Effector memory CD4-positive, alpha-beta T cell (primary cell): ENCODE data around the gene GALNT2.

ENCODE experiments used
- DNase-seq, 3 donors: peaks; one replicate each; pipeline ENCODE4 v3.0.0-alpha.2; 2020
- H3K27ac ChIP-seq: 2 replicates; pipeline ENCODE4 v1.7.0; 2013; ENCODE audit warnings: mild to moderate bottlenecking, low read length, moderate library complexity; ENCODE audit not compliant: insufficient read depth, poor library complexity, severe bottlenecking
- H3K27me3 ChIP-seq: replicated peaks from 2 replicates; pipeline ENCODE4 v1.7.0; 2013; ENCODE audit warnings: mild to moderate bottlenecking, low read length; ENCODE audit not compliant: insufficient read depth, control insufficient read depth, poor library complexity, severe bottlenecking
- H3K36me3 ChIP-seq: 2 replicates; pipeline ENCODE4 v1.7.0; 2013; ENCODE audit warnings: mild to moderate bottlenecking, low read length, moderate library complexity; ENCODE audit not compliant: control insufficient read depth, insufficient read depth
- H3K4me1 ChIP-seq: 2 replicates; pipeline ENCODE4 v1.7.0; 2013; ENCODE audit warnings: low read length, mild to moderate bottlenecking; ENCODE audit not compliant: control insufficient read depth, insufficient read depth, poor library complexity, severe bottlenecking
- H3K4me3 ChIP-seq: 2 replicates; pipeline ENCODE4 v1.7.0; 2013; ENCODE audit warnings: low read length, low read depth, mild to moderate bottlenecking; ENCODE audit not compliant: insufficient read depth, poor library complexity, severe bottlenecking
- H3K9me3 ChIP-seq: 2 replicates; pipeline ENCODE4 v1.7.0; 2013; ENCODE audit warnings: mild to moderate bottlenecking, low read length, moderate library complexity; ENCODE audit not compliant: control insufficient read depth

The GALNT2 gene

GRCh38 chr1:230279583-230279945 is 212.5 kb downstream of the GALNT2 start:
- H3K9me3 ChIP-seq, result no peaks in the 10 kb centered on the region
- no peaks in the 10 kb centered on the region for H3K4me1 ChIP-seq
- no peak overlapping the region for H3K27ac ChIP-seq
- no peak for DNase-seq
- H3K4me3 ChIP-seq, result no peak overlapping the region
- peaks cover 7% of the 10 kb centered on the region for H3K36me3 ChIP-seq
- no peaks in the 10 kb centered on the region for H3K27me3 ChIP-seq

DNA sequence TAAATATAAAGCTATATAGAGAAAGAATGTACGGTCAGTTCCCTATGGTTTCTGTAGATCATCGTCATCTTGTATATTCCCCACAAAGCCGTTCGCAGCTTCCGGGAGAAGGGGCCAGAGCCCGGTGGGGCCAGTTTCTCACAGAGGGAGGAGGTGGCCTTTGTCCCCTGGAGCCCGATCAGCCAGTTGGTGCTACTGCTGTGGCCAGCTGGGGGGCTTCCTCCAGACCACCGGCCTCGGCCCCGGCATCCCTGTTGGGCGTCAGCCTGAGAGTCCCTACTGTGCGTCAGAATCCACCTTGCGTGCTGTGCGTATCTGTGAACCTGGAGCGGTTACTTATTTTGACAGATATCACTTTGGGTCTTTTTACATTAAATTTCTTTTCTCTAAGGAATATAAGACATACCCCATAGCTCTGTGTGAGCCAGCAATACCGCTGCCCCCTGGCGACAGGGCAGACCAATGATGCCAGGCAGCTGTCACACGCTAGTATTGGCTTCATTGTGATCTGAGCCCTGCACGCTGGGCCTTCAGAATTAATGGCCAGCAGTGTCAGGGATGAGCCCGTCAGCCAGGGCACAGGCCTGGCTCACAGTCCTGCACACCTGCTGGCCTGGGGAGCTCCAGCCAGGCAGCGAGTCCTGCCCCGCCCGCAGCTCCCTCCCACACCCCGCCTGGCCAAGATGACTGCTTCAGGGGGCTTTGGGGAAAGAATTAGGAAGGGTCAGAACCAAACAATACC is 213.2 kb downstream of the GALNT2 start:
- Histone ChIP-seq H3K27me3 (no peaks in the 10 kb centered on the region), H3K4me3 (no peak overlapping the region), H3K36me3 (peaks cover 3% of the 10 kb centered on the region), H3K27ac (no peak overlapping the region), H3K4me1 (no peaks in the 10 kb centered on the region), H3K9me3 (no peaks in the 10 kb centered on the region)
- no peak for DNase-seq

GRCh38 chr1:230280906-230281413 is 213.9 kb downstream of the GALNT2 start:
- no peak overlapping the region for H3K4me3 ChIP-seq
- H3K27ac ChIP-seq, result no peak overlapping the region
- no peaks in the 10 kb centered on the region for H3K9me3 ChIP-seq
- no peaks in the 10 kb centered on the region for H3K27me3 ChIP-seq
- H3K36me3 ChIP-seq, result no peaks in the 10 kb centered on the region
- no peaks in the 10 kb centered on the region for H3K4me1 ChIP-seq
- no peak for DNase-seq

DNA sequence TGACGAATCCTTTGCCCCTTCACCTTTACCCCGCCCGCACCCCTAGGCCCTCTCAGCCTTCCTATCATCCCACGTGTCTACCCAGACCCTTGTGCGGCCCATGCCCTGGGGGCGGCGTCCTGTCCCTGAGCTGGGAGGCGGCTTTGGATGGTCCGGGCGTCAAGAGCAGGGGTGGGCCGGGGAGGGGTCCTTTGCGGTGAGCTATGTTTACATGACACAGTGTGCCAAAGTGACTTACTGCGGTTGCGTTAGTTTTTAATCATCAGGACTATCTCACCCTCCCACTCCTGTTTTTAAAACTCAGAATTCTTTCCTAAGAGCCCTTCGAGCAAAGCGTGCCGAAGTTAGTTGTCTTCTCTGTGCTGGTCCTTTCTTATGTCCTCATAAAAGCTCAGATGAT is 214.5 kb downstream of the GALNT2 start:
- no peaks in the 10 kb centered on the region for H3K4me1 ChIP-seq
- H3K27ac ChIP-seq, result no peak overlapping the region
- DNase-seq, result no peak
- no peaks in the 10 kb centered on the region for H3K9me3 ChIP-seq
- no peak overlapping the region for H3K4me3 ChIP-seq
- no peaks in the 10 kb centered on the region for H3K27me3 ChIP-seq
- no peaks in the 10 kb centered on the region for H3K36me3 ChIP-seq

DNA sequence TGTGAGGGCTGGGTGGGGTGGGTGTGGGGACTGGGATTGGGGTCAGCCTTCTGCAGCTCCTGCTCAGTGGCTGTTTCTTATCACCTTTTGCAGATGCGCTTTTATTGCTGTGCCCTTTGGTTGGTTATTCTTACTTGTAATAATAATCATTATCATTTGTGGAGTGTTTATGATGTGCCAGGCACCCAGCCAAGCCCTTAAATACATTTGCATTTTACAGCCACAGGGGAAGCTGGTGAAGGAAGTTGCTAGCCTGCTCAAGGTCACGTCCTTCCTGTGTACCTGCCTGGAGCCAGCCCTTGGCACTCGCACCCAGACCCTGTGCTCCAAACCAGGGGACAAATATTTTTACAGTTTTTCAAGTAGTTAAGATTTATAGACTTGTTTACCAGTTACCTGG is 215.1 kb downstream of the GALNT2 start:
- Histone ChIP-seq H3K4me1 (no peaks in the 10 kb centered on the region), H3K27ac (no peak overlapping the region), H3K27me3 (no peaks in the 10 kb centered on the region), H3K9me3 (no peaks in the 10 kb centered on the region), H3K36me3 (no peaks in the 10 kb centered on the region), H3K4me3 (no peak overlapping the region)
- DNase-seq, result no peak

DNA sequence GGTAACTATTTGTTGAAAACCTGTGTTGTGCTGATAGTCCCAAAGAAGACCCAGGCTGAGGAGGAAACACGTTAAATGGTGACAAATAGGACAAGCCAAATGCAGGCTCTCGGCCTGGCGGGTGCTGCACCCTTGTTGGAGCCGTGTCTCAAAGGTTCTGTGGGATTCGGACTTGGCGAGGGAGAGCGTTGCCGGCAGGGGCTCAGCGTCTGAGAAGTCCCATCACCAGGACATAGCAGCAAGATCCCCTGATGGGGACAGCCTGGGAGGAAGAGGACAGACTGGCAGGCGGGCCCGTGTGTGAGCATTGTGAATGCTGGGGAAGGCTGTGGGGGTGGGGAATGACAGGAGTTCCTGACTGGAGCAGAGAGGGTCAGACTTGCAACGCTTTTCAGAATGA is 216.6 kb downstream of the GALNT2 start:
- Histone ChIP-seq H3K27me3 (no peaks in the 10 kb centered on the region), H3K4me1 (no peaks in the 10 kb centered on the region), H3K36me3 (no peaks in the 10 kb centered on the region), H3K4me3 (no peak overlapping the region), H3K9me3 (no peaks in the 10 kb centered on the region), H3K27ac (no peak overlapping the region)
- DNase-seq, result no peak

GRCh38 chr1:230284891-230285290 is 217.9 kb downstream of the GALNT2 start:
- DNase-seq, result no peak
- no peaks in the 10 kb centered on the region for H3K4me1 ChIP-seq

GRCh38 chr1:230285351-230285750 is 218.3 kb downstream of the GALNT2 start:
- no peaks in the 10 kb centered on the region for H3K27me3 ChIP-seq
- no peak overlapping the region for H3K27ac ChIP-seq
- H3K36me3 ChIP-seq, result no peaks in the 10 kb centered on the region
- H3K9me3 ChIP-seq, result no peaks in the 10 kb centered on the region
- DNase-seq, result no peak
- no peaks in the 10 kb centered on the region for H3K4me1 ChIP-seq
- no peak overlapping the region for H3K4me3 ChIP-seq

More at GRCh38 chr1:230284891-230285290, 217.9 kb downstream of the GALNT2 start:
- Histone ChIP-seq H3K27me3 (no peaks in the 10 kb centered on the region), H3K9me3 (no peaks in the 10 kb centered on the region), H3K27ac (no peak overlapping the region), H3K4me3 (no peak overlapping the region), H3K36me3 (no peaks in the 10 kb centered on the region)

GRCh38 chr1:230286166-230286889 is 219.3 kb downstream of the GALNT2 start:
- Histone ChIP-seq H3K36me3 (no peaks in the 10 kb centered on the region), H3K4me1 (no peaks in the 10 kb centered on the region), H3K27ac (no peak overlapping the region), H3K9me3 (no peaks in the 10 kb centered on the region), H3K4me3 (no peak overlapping the region), H3K27me3 (no peaks in the 10 kb centered on the region)
- no peak for DNase-seq

- no peak for DNase-seq
- no peak overlapping the region for H3K27ac ChIP-seq
- no peak overlapping the region for H3K4me3 ChIP-seq
- no peaks in the 10 kb centered on the region for H3K27me3 ChIP-seq
- no peaks in the 10 kb centered on the region for H3K9me3 ChIP-seq
- H3K36me3 ChIP-seq, result no peaks in the 10 kb centered on the region
- H3K4me1 ChIP-seq, result no peaks in the 10 kb centered on the region
Observed at GRCh38 chr1:230286890-230287269, 219.8 kb downstream of the GALNT2 start.
